Measurements from ENCODE around the gene FOLR2.
"Not testable (repeated sequence)": the region's sequence is repeated elsewhere in the genome, so short reads cannot be mapped to it uniquely, and the experiment has no call there.

DNA sequence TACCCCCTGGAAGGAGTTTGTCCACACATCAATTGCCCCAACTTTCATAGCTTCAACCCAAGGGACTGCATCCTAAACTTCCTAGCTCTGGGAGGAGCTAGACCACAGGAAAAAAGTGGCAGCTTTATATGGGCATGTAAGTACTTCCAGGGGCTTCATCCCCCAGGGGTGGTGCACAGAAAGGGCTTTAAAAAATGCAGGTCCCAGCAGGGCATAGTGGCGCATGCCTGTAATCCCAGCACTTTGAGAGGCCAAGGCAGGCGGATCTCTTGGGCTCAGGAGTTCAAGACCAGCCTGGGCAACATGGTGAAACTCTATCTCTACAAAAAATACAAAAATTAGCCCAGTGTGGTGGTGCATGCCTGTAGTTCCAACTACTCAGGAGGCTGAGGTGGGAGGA, 9.8 kb upstream of the FOLR2 start:
- TF ChIP-seq POLR2AphosphoS5, CTCF, POLR2A (IDR thresholded peaks at IDR 0.05): not testable (repeated sequence)

Measured in gastroesophageal sphincter (tissue), 3 donors.